Breast epithelium (tissue), 3 donors: ENCODE data around the gene KPNA5.

Experiments
- POLR2A ChIP-seq: fragments of 450-650 bp; IDR thresholded peaks from one replicate; pipeline ENCODE4 v1.6.1; 2016; ENCODE audit warnings: antibody characterized with exemption, mild to moderate bottlenecking, moderate library complexity
- POLR2AphosphoS5 ChIP-seq, 3 donors: sonication (generic); formaldehyde crosslinking; IDR thresholded peaks; one replicate each; pipeline ENCODE4 v1.6.1; 2017; ENCODE audit warnings: antibody characterized with exemption in 3 of 3
- TF ChIP-seq, protein P1 (sequence below), 3 donors: fragments of 450-650 bp; IDR thresholded peaks; one replicate each; pipeline ENCODE4 v1.5.1; 2016 to 2017; ENCODE audit warnings: antibody characterized with exemption in 3 of 3, mild to moderate bottlenecking in 3 of 3, moderate library complexity in 3 of 3

DNA sequence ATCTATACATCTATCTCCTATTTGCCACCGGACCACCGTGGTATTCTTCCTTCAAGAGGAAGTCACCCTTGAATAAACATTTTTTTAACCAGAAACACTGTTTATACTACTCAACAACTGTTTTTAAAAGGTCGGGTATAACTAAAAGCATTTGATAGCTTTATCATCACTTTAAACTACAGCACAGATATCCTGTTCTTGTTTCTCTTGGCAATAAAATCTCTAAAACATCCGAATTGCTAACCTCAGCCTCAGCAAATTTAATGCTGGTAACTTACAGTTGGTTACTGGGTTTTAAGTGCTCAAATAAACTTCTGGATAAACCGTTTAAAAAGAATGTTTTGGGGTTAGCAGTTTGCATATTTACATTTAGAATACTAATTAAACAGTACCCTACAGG lies 32.9 kb upstream of the KPNA5 start:
- TF ChIP-seq, protein P1, sequence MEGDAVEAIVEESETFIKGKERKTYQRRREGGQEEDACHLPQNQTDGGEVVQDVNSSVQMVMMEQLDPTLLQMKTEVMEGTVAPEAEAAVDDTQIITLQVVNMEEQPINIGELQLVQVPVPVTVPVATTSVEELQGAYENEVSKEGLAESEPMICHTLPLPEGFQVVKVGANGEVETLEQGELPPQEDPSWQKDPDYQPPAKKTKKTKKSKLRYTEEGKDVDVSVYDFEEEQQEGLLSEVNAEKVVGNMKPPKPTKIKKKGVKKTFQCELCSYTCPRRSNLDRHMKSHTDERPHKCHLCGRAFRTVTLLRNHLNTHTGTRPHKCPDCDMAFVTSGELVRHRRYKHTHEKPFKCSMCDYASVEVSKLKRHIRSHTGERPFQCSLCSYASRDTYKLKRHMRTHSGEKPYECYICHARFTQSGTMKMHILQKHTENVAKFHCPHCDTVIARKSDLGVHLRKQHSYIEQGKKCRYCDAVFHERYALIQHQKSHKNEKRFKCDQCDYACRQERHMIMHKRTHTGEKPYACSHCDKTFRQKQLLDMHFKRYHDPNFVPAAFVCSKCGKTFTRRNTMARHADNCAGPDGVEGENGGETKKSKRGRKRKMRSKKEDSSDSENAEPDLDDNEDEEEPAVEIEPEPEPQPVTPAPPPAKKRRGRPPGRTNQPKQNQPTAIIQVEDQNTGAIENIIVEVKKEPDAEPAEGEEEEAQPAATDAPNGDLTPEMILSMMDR (IDR thresholded peaks at IDR 0.05): no peak
- TF ChIP-seq POLR2A (no peak), POLR2AphosphoS5 (IDR thresholded peaks at IDR 0.05) (no peak)
